Measurements from ENCODE around the gene STAG3. TPM values are rescaled to one million over a fixed set of nuclear protein-coding genes. Genes with fewer than 3 reads are reported as not detected.

The STAG3 gene
- polyA plus RNA-seq, 3 donors from 2014 or later, result 0.50 to 2.8 (median 0.72) TPM

DNA sequence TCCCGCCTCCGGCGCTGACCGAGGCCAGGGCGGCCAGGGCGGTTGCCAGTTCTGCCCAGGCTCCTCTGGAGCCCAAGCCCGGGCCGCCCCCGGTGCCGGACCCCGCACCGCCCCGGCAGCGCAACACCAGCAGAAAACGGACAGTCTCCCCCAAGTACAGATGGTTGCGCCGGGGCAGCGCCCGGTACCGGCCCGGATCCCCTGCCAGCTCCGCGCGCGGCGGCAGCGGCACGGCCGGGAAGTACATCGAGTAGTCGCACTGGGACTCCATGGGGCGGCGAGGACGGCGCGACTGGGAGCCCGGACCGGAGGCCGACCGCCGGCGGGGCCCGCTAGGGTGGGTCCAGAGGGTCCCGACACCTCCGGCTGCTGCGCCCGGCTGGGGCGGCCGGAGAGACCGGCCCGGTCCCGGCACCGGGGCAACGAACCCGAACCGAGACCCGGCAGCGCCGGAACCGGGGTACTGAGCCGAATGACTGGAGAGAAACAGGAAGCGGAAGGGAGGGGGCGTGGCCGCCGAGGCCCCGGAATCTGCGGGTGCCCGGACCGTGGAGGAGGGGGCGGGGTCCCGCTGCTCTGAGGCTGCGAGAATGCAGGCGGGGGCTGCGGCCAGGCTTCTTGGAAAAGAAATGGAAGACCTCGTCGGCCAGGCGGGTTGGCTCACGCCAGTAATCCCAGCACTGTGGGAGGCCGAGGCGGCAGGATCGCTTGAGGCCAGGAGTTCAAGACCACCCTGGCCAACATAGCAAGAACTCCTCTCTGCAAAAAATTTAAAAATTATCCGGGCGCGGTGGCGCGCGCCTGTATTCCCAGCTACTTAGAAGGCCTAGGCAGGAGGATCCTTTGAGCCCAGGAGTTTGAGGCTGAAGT lies 19.3 kb upstream of the STAG3 start, which contains the start of gene TRAPPC14:
Gene TRAPPC14 (minus strand): TSS at position 495 of the 870 bp plus-strand sequence. CDS start 224 bp downstream, at position 271.
- Mint-ChIP-seq H3K27ac (peak within 1 kb of the TSS; percentile 74 to 94 (median 90)), H3K4me3 (peak within 1 kb of the TSS; percentile 83 to 90 (median 86)), H3K9me3 (no peaks in the 10 kb centered on the region), H3K36me3 (peaks cover 0 to 4% (median 0%) of the 10 kb centered on the region in 3 donors), H3K4me1 (peaks cover 29 to 31% of the 10 kb centered on the region in 2 donors), H3K27me3 (ENCODE audit: low read depth in 3 of 3) (peaks cover 0 to 12% (median 6%) of the 10 kb centered on the region in 3 donors)
- DNase-seq, result peak; percentile 86 to 88 (median 88)

DNA sequence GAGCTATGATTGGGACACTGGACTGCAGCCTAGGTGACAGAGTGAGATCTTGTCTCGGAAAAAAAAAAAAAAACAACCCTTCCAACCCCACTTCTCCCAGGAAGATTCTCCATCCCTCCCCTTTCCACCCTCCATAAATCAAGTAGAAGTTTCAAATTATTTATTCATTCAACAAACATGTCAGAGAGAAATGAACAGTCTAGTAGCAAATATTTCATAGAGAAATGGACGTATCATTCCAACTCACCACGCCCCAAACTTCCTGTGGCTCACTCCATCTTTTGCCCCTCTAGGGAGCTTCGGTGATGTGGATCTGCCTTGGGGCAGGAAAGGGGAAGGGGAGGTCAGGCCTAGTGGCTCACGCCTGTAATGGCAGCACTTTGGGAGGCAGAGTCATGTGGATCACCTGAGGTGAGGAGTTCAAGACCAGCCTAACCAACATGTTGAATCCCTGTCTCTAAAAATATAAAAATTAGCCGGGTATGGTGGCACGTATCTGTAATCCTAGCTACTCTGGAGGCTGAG lies 18.6 kb upstream of the STAG3 start:
- Mint-ChIP-seq H3K9me3 (no peaks in the 10 kb centered on the region), H3K4me1 (peaks cover 29 to 30% of the 10 kb centered on the region in 2 donors), H3K27ac (peak overlapping the region; percentile 66 to 86 (median 79)), H3K4me3 (peak overlapping the region; percentile 78 to 85 (median 83)), H3K36me3 (peaks cover 0 to 4% (median 0%) of the 10 kb centered on the region in 3 donors), H3K27me3 (ENCODE audit: low read depth in 3 of 3) (peaks cover 0 to 12% (median 9%) of the 10 kb centered on the region in 3 donors)
- DNase-seq, result no peak

DNA sequence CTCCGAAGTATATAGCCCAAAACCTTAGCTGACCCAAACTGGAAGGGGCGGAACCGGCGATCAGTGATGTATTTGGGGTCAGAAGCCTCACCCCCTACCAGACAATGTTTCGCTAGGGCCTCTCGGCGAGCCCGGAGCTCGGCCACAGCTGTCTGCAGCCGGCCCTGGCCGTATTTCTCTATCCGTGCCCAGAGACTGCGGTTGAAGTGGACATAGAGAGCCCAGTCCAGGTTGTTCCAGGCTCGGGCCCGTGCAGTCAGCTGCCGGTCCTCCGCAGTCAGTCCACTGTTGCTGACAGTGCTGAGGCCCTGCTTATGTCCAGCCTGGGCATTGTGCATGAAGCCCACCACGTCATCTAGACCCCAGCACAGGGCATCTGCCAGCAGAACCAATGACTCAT lies 17.7 kb upstream of the STAG3 start:
- Mint-ChIP-seq H3K27ac (no peak overlapping the region), H3K36me3 (peaks cover 0 to 4% (median 0%) of the 10 kb centered on the region in 3 donors)

GRCh38 chr7:100163006-100163531 lies 14.6 kb upstream of the STAG3 start:
- Mint-ChIP-seq H3K27me3 (ENCODE audit: low read depth in 3 of 3) (peaks cover 14 to 23% (median 19%) of the 10 kb centered on the region in 3 donors), H3K36me3 (no peaks in the 10 kb centered on the region), H3K4me1 (peaks cover 15 to 17% of the 10 kb centered on the region in 2 donors), H3K27ac (peak overlapping the region in 1 of 6 donors; percentile 4), H3K9me3 (no peaks in the 10 kb centered on the region), H3K4me3 (no peak overlapping the region)
- no peak for DNase-seq

More for the DNA sequence above, 17.7 kb upstream of the STAG3 start:
- no peaks in the 10 kb centered on the region for H3K9me3 Mint-ChIP-seq
- H3K4me3 Mint-ChIP-seq, result peak overlapping the region in 3 of 5 donors; percentile 7 to 83 (median 78)
- peaks cover 0 to 12% (median 9%) of the 10 kb centered on the region in 3 donors for H3K27me3 Mint-ChIP-seq (ENCODE audit: low read depth in 3 of 3)
- peaks cover 28 to 29% of the 10 kb centered on the region in 2 donors for H3K4me1 Mint-ChIP-seq
- DNase-seq, result no peak

DNA sequence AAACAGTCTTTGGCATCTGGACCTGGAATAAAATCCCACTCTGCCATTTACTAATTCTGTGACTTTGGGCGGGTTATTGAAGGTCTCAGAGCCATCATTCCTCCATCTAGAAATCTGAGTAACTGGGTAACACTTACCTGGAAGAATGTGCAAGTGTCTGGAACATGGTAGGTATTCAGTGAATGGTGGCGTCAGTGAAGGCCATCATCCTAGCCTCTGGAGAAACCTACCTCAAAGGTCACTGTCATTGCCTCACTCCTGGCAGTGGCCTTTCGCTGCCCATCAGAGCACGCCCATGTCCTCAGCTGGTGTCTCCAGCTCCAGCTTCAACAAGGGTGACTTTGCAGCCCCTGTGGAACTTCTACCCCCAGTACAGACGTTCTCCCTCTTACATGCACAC lies 13.8 kb upstream of the STAG3 start:
- Mint-ChIP-seq H3K36me3 (no peaks in the 10 kb centered on the region), H3K4me3 (no peak overlapping the region), H3K27ac (no peak overlapping the region), H3K9me3 (no peaks in the 10 kb centered on the region), H3K4me1 (peaks cover 21 to 22% of the 10 kb centered on the region in 2 donors), H3K27me3 (ENCODE audit: low read depth in 3 of 3) (peaks cover 20 to 31% (median 20%) of the 10 kb centered on the region in 3 donors)
- DNase-seq, result no peak

DNA sequence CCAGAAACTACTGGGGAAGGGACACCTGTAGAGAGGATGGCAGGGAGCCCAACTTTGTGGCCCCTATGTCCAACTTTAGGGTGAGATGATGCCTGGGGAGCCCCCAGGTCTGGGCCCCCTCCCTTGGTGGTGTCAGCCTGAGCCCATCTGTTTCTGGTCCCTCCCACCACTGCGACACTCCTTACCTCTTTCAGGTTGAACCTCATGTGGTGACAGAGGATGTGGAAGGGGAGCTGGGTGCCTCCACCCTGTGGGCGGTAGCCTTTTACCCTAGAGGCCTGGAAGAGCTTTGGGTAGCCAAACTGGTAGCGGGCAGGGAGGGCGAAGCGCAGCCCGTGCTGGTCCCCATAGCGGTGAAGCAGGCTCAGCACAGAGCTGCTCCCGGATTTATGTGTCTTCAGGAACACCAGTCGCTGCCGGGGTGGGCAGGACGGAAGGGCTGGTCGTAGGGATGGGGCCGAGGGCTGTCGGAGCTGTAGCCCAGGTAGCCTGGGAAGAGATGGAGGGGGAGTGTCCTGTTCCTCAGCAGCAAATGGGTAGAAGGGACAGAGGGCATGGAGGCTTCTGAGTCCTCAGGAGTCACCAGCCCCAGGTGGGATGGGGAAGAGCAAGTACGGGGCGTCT lies 11.3 kb upstream of the STAG3 start:
- Mint-ChIP-seq H3K9me3 (peaks cover 0 to 2% (median 0%) of the 10 kb centered on the region in 6 donors), H3K4me3 (peak overlapping the region in 1 of 5 donors; percentile 44), H3K4me1 (peaks cover 23 to 26% of the 10 kb centered on the region in 2 donors), H3K27ac (no peak overlapping the region), H3K36me3 (no peaks in the 10 kb centered on the region), H3K27me3 (ENCODE audit: low read depth in 3 of 3) (peaks cover 26 to 47% (median 28%) of the 10 kb centered on the region in 3 donors)
- no peak for DNase-seq

GRCh38 chr7:100166970-100167911 lies 10.5 kb upstream of the STAG3 start:
- H3K36me3 Mint-ChIP-seq, result no peaks in the 10 kb centered on the region
- H3K9me3 Mint-ChIP-seq, result peaks cover 0 to 2% (median 0%) of the 10 kb centered on the region in 6 donors
- peak overlapping the region in 2 of 5 donors; percentile 26 to 71 for H3K4me3 Mint-ChIP-seq
- peaks cover 26 to 31% of the 10 kb centered on the region in 2 donors for H3K4me1 Mint-ChIP-seq
- DNase-seq, result no peak
- H3K27me3 Mint-ChIP-seq (ENCODE audit: low read depth in 3 of 3), result peaks cover 24 to 47% (median 30%) of the 10 kb centered on the region in 3 donors
- no peak overlapping the region for H3K27ac Mint-ChIP-seq

DNA sequence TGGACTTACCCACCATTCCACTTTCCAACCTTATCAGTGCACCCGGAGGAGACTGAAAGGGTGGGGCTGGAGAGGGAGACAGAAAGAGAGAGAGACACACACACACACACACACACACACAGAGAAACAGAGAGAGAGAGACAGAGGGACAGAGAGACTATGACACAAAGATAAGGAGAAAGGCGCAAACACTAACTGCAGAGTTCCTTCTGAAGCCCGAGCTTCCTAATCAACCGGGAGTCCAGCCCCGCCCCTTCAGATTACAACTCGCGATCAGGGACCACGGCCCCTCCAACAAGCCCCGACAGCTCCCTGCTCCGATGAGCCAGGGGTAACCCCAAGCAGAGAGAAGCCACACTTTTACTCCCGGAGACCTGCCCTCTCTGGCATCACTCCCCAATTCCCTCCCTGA lies 9.8 kb upstream of the STAG3 start:
- DNase-seq, result no peak
- no peaks in the 10 kb centered on the region for H3K36me3 Mint-ChIP-seq
- H3K4me1 Mint-ChIP-seq, result peaks cover 26 to 31% of the 10 kb centered on the region in 2 donors
- peak overlapping the region in 1 of 6 donors; percentile 4 for H3K27ac Mint-ChIP-seq
- H3K4me3 Mint-ChIP-seq, result peak overlapping the region; percentile 8 to 71 (median 26)
- H3K9me3 Mint-ChIP-seq, result peaks cover 0 to 2% (median 0%) of the 10 kb centered on the region in 6 donors
- H3K27me3 Mint-ChIP-seq (ENCODE audit: low read depth in 3 of 3), result peaks cover 24 to 45% (median 30%) of the 10 kb centered on the region in 3 donors

GRCh38 chr7:100169147-100169850 lies 8.4 kb upstream of the STAG3 start:
- no peak for DNase-seq
- Mint-ChIP-seq H3K36me3 (no peaks in the 10 kb centered on the region), H3K4me3 (peak overlapping the region in 3 of 5 donors; percentile 8 to 71 (median 67)), H3K4me1 (peaks cover 26 to 31% of the 10 kb centered on the region in 2 donors), H3K9me3 (peaks cover 0 to 2% (median 0%) of the 10 kb centered on the region in 6 donors), H3K27me3 (ENCODE audit: low read depth in 3 of 3) (peaks cover 24 to 41% (median 30%) of the 10 kb centered on the region in 3 donors), H3K27ac (no peak overlapping the region)

- no peaks in the 10 kb centered on the region for H3K36me3 Mint-ChIP-seq
Measured at GRCh38 chr7:100170101-100170897, 7.4 kb upstream of the STAG3 start.

DNA sequence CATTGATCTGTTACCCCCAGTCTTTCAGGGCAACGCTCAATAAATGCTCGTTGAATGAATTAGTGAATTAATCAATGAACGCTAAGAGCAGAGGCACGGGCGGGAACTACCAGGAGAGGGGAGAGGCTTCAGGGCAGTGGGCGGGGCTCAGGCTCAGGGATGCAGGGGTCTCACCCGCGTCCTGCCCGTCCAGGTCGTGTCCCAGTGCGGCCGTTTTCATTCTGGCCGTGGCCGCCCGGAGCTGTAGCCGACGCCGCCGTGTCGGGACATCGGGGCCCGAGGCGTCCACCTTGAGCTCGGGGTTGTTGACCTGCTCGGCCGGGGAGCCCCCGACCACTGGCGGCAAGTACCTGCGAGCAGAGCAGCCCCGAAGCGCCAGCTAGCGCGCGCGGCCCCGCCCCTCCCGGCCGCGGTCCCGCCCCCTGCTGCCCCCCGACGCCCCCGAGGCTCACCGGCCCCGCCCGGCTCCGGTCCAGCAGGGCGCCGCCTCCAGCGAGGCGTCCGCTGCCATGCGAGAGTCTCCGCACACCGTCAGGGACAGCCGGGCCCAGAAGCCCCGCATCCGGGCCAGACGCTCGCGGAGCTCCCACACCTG lies 6.5 kb upstream of the STAG3 start:
- Mint-ChIP-seq H3K36me3 (no peaks in the 10 kb centered on the region), H3K27me3 (ENCODE audit: low read depth in 3 of 3) (peaks cover 22 to 39% (median 29%) of the 10 kb centered on the region in 3 donors), H3K27ac (no peak overlapping the region), H3K9me3 (peaks cover 0 to 2% (median 0%) of the 10 kb centered on the region in 6 donors), H3K4me3 (peak overlapping the region; percentile 65 to 81 (median 73)), H3K4me1 (peaks cover 26 to 31% of the 10 kb centered on the region in 2 donors)
- DNase-seq, result peak; percentile 38 to 40 (median 39)

More at GRCh38 chr7:100170101-100170897, 7.4 kb upstream of the STAG3 start:
- Mint-ChIP-seq H3K27ac (peak overlapping the region in 1 of 6 donors; percentile 7), H3K4me3 (peak overlapping the region; percentile 65 to 81 (median 66)), H3K27me3 (ENCODE audit: low read depth in 3 of 3) (peaks cover 24 to 41% (median 31%) of the 10 kb centered on the region in 3 donors), H3K4me1 (peaks cover 26 to 31% of the 10 kb centered on the region in 2 donors), H3K9me3 (peaks cover 0 to 2% (median 0%) of the 10 kb centered on the region in 6 donors)
- DNase-seq, result no peak
